M059J (cell line): Measurements from ENCODE around the gene TBC1D4. TPM values are rescaled to one million over a fixed set of nuclear protein-coding genes. Genes with fewer than 3 reads are reported as not detected.

Experiments used
- DNase-seq: peaks from one replicate; pipeline ENCODE4 v3.0.0-alpha.2; 2012; ENCODE audit warnings: low read depth
- total RNA-seq: library from RNA; depleted of rRNA; stranded (reverse); fragments of >200 nt; shearing (Covaris generic); gene quantifications from 2 replicates; pipeline ENCODE4 v1.2.3, GENCODE V29; 2014

The TBC1D4 gene
- total RNA-seq, 1 experiment from 2014 or later = 9.9 TPM

- peak; percentile 86 for DNase-seq
These were observed 7.7 kb upstream of the TBC1D4 start for GRCh38 chr13:75489502-75490263.

DNA sequence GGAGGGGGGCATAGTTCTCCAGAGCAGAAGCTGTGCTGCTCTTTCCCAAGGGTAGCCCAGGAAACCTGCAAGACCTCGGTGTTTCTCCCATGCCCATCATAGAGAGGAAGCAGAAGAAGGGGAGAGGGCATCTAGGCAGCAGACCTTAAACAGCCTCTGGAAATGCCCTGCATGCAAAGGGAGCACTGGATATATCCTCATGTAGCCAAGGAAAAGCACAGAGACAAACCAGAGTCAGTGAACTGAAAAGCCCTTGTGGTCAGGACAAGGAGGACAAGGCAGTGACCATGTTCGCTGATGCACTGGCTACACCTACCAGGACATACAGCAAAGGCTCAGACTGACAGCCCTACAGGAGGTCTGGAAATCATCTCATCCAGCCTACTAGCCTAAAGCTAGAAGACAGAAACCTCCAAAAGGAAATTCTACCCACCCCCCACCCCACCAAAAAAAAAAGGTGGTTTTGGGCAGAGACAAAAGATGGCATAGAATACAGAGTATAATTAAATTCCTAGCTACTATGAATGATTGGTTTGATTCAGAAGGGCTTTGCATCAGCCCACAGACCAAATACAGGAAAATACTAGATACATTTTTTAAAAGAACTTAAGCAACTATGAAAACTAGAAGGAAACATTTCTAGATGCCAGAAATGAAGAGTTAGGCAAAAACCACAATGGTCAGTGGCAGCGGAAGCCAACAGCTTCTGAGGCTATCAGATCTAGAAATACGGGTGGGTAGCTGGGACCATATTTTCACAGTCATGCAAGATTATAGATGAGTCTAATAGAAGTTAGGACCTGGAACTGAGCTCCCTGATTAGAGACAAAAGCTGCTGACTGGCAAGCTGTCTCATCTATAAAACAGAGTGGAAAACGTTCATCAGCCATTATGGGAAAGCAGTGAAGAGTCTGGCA is 4.4 kb upstream of the TBC1D4 start:
- DNase-seq = peak; percentile 55

DNA sequence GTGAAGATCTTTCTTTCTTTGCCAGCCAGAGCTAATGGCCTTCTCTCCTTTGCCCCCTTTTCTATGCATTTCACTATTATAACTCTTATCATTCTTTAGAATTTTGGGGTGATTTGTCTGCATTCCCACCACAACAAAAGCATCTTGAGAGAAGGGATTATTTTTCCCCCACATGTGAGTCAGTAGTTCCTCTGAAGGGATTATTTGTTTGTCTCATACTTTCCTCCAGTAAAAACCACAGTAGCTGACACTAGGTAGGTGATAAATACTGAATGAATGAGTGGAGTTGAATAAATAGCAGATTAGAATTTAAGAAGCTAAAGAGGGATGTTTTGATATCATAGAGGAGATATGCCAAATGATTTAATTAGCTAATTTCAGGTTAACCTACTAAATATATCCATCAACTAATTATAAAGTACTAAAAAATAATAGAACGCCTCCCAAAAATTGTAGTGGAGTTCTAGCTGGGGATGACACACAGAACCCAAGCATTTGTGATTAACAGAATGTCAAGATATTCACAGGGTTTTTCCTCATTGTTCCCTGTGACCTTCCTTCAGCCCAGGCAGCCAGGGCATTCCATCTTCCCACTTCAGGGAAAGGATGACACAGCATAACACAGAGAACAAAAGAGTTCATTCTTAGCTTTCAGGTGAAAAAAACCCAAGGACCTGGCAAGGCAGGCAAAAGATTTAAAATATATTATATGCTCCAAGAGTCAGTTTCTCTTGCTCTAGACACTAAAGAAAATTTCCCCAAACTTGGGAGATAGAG is 3.5 kb upstream of the TBC1D4 start:
- DNase-seq = peak; percentile 78

DNA sequence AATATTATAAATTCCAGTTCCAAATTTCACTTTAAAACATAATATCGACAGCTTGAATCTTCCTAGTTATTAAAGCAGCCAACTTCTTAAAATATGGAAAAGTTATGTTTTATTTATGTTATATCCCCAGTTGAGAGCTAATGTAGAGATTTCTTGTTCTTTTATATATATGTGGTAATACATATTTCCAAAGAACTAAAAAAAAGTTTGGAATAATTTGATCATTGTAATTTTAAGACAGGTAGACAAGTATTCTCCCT is 781 bp upstream of the TBC1D4 start:
- no peak for DNase-seq

DNA sequence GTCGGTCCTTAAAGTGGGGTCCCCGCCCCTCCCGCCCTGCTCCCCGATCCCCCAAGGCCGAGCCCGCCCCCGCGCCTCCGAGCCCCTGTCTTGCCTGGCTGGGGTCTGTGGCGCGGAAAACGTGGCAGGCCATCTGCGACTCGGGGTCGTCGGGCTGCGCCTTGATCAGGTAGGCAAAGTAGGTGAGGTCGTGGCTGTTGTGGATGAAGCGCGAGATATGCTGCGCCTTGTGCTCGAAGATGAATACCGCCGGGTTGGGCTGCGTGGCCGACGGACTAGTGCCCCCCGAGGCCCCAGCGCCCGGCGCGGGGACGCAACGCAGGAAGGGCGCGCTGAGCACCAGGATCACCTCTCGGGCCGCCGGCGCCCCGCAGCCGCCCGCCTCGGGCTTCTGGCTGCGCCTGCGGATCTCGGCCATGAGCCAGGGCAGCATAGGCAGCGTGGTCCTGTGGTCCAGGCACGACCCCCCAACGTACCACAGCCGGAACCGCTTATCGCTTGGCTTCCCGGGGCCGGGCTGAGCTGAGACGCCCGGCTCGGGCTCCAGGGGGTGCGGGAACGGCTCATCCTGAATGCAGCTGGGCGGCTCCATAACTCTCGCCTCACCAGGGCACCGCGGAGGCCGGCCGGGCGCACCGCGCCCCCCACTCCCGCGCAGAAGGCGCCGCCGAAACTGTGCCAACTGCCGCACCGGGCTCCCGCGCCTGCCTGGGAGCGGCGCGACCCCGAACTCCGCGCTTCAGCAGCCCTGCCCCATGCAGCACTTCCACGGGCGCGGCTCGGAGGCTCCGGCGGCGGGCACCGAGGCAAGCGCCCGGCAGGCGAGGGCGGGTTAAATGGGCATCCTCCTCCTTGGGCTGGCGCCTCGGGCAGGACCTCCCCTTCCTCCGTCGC is 546 bp downstream of the TBC1D4 start:
- peak; percentile 37 for DNase-seq

DNA sequence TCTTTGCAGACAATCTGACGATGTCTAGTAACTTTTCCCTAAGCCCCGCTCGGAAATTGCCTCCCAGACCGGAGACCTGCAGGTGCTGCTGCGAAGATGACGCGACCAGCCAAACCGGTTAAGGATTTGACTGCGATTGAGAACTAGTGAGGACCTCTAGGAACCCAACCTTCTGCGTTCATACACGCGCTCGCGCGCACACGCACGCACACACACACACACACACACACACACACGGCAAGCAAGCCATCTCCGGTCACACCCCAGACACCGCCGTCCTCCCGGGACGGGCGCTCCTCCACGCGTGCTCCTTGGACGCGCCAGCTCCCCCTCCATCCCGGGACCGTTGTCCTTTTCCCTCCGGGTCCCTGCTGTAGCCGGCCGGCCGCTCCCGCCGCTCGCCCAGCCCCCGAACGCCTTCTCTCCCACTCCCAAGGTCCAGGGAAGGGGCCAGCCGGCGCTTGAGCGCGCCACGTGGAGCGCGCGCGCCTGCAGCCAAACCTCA is 1.2 kb downstream of the TBC1D4 start:
- peak; percentile 55 for DNase-seq

- DNase-seq = no peak
These were observed 2.7 kb downstream of the TBC1D4 start for GRCh38 chr13:75479102-75479740.

GRCh38 chr13:75478659-75479058 is 3.3 kb downstream of the TBC1D4 start:
- DNase-seq = no peak

- DNase-seq = no peak
These were observed 7.0 kb downstream of the TBC1D4 start for GRCh38 chr13:75474956-75475355.

- no peak for DNase-seq
These were observed 8.5 kb downstream of the TBC1D4 start for GRCh38 chr13:75473468-75473867.

DNA sequence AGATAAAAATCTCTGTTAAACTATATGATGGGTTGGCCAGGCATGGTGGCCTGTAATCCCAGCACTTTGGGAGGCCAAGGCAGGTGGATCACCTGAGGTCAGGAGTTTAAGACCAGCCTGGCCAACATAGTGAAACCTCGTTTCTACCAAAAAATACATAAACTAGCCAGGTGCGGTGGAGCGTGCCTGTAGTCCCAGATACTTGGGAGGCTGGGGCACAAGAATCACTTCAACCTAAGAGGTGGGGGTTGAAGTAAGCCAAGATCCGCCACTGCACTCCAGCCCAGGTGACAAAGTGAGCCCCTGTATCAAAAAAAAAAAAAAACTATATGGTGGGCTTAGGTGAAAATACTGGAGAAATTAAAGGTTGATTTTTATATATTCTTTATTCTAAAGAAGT is 11.3 kb downstream of the TBC1D4 start:
- no peak for DNase-seq

DNA sequence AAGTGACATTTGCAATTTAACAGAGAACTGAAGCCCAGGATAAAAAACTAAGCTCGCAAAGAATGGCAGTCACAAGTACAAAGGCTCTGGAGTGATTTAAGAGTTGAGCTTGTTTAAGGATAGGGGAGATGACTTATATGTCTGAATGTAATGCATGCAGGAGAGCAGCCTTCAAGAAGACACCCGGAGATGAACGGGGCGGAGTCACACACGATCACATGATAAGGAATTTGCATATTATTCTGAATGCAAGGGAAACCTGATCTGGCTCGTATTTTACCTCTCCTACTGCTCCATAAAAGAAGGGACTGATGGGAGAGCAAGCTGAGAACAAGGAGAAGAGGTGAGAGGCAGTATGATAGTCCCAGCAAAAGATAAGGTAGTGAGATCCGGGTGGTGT is 12.9 kb downstream of the TBC1D4 start:
- DNase-seq = no peak

DNA sequence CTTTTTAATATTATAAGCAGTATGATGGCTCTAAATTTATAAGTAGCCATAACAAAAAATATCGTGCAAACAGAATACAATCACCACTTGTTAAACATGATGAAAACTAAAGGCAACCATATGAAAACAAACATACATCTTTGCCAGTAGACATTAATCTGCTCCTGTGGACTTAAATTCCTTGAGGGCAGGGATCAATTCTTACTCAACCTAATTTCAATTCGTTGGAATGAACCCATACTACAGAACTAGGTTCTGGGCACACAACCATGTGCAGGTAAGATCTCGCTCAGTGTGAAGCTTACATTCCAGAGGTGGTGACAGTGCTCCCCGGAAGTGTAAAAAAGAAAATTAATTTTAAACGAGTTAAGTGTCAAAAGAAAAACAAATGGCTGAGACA is 13.4 kb downstream of the TBC1D4 start:
- no peak for DNase-seq

DNA sequence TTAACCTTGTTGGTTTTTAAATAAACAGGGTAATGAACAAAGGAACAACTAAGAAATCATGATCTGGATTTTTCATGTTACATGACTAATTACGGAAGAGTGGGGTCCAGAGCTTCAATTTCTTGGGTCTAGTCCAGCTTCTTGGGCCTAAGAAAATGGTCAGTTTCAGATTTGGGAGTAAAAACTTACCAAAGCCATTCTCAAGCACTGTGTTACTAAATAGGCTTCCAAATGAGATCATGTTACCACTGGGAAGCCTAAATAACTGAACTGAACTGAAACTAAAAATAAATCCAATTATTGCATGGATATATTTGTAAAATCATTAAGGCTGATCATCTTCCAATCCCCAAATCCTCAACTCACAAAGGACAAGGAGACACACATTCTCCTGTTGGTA is 13.9 kb downstream of the TBC1D4 start:
- peak; percentile 33 for DNase-seq

- DNase-seq = no peak
These were observed 14.8 kb downstream of the TBC1D4 start for GRCh38 chr13:75467040-75467728.

GRCh38 chr13:75465236-75465635 is 16.7 kb downstream of the TBC1D4 start:
- no peak for DNase-seq

- no peak for DNase-seq
These were observed 20.7 kb downstream of the TBC1D4 start for GRCh38 chr13:75461314-75461713.

GRCh38 chr13:75460644-75461043 is 21.3 kb downstream of the TBC1D4 start:
- no peak for DNase-seq

DNA sequence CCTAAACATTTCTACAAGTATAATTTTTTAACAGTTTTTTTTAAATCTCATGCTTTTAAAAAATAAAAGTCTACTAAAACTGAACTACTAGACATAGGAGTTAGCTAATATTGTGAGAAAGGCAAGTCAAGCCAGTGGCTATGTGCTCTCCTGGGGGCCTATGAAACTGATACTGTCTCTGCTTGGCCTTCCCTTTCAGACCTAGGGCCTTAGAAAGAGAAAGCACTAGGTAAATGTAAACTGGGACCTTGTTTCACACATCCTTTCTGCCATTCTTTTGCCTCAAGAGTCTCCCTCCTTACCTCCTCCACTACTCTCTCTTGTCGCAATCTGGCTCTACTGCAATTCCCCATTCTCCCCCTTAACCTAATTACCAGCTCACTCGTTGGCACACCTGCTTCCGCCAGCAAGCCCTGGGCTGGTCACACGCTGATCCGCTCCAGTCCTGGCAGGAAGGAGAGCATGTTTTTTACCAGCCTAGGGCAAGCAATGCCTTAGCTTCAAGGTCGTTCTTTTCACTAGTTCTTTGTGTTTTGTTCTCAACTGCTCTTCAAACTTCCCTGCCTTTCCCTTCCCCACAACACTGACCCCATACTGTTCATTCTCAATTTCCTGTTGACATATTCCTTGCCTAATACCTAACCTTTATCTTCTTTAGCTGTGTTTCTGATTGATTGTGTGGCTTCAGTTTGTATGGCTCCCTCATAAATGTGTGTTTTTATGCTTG is 23.1 kb downstream of the TBC1D4 start:
- DNase-seq = no peak
